ACHN (cell line): ENCODE data around the gene C6orf136.

Experiments used
- DNase-seq: peaks from one replicate; pipeline ENCODE4 v3.0.0-alpha.2; 2015
- in situ Hi-C: cut with HindIII; loops from 2 replicates; pipeline ENCODE4 v1.10.0; 2017; ENCODE audit warnings: low sequenced_read_pairs, low pct_ligation_motif_present, low pct_unique_long_range_greater_than_20kb

C6orf136 gene

DNA sequence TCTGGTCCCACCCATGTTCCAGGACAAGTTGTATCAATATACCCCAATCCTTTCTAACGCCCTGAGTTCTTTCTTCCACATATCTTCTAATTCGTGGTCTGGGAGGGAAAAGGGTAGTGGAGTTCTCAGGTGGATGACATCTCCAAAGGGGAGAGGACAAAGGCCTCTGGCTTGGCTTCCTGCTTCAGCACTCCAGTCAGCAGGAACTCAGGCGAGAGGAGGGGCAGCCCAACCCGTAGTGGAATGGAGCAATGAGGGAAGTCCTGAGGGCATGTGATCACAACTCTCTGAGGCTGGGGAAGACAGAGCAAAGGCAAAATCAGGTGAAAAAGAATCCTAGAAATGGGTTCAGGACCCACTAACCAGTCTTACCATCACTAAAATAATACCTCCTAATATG is 53.4 kb downstream of the C6orf136 start:
- in situ Hi-C loops, result no loop called here

More for the DNA sequence above, 53.4 kb downstream of the C6orf136 start:
- DNase-seq, result no peak
